Smooth muscle cell (in vitro differentiated cells): Measurements from ENCODE around the gene CDIP1. TPM values are rescaled to one million over a fixed set of nuclear protein-coding genes. Genes with fewer than 3 reads are reported as not detected.

Source experiments
- DNase-seq: peaks from one replicate; lab custom pipeline; 2025; ENCODE audit not compliant: unreplicated experiment; lab: John Stamatoyannopoulos, UW
- H2AFZ ChIP-seq: fragments of 200-600 bp; sonication (generic); 2 replicates; pipeline ENCODE4 v1.6.0; 2016; ENCODE audit warnings: antibody characterized with exemption, low read depth, mild to moderate bottlenecking
- H3F3A ChIP-seq: fragments of 200-600 bp; sonication (generic); 2 replicates; pipeline ENCODE4 v1.6.0; 2017; ENCODE audit warnings: antibody characterized with exemption, low read depth
- H3K27ac ChIP-seq: fragments of 200-600 bp; sonication (generic); 2 replicates; pipeline ENCODE4 v1.5.1; 2016; ENCODE audit warnings: low read depth, mild to moderate bottlenecking
- H3K27me3 ChIP-seq: fragments of 200-600 bp; sonication (generic); 2 replicates; pipeline ENCODE4 v1.6.1; 2016; ENCODE audit warnings: low read depth, mild to moderate bottlenecking
- H3K36me3 ChIP-seq: fragments of 200-600 bp; sonication (generic); 2 replicates; pipeline ENCODE4 v1.5.1; 2016; ENCODE audit warnings: low read depth
- H3K4me1 ChIP-seq: fragments of 200-600 bp; sonication (generic); 2 replicates; pipeline ENCODE4 v1.5.1; 2016; ENCODE audit warnings: low read depth
- H3K4me2 ChIP-seq: fragments of 200-600 bp; sonication (generic); 2 replicates; pipeline ENCODE4 v1.6.0; 2016; ENCODE audit warnings: mild to moderate bottlenecking
- H3K4me3 ChIP-seq: fragments of 200-600 bp; sonication (generic); 2 replicates; pipeline ENCODE4 v1.5.1; 2016; ENCODE audit warnings: mild to moderate bottlenecking
- H3K79me2 ChIP-seq: fragments of 200-600 bp; sonication (generic); 2 replicates; pipeline ENCODE4 v1.6.0; 2016; ENCODE audit warnings: low read depth, mild to moderate bottlenecking
- H3K9ac ChIP-seq: fragments of 200-600 bp; sonication (generic); 2 replicates; pipeline ENCODE4 v1.6.0; 2016; ENCODE audit warnings: low read depth
- H3K9me3 ChIP-seq: fragments of 200-600 bp; sonication (generic); replicated peaks from 2 replicates; pipeline ENCODE4 v1.5.1; 2016; ENCODE audit warnings: low read depth
- H4K20me1 ChIP-seq: fragments of 200-600 bp; sonication (generic); 2 replicates; pipeline ENCODE4 v1.6.0; 2016; ENCODE audit warnings: low read depth
- CTCF ChIP-seq: fragments of 200-600 bp; sonication (generic); IDR thresholded peaks from 2 replicates; pipeline ENCODE4 v1.5.1; 2017; ENCODE audit warnings: borderline replicate concordance, mild to moderate bottlenecking, antibody characterized with exemption; ENCODE audit not compliant: insufficient read depth, poor library complexity, severe bottlenecking
- WGBS: methylation state at CpG from one replicate; pipeline ENCODE4 v1.1.7; 2016; ENCODE audit warnings: low lambda C conversion rate; 5-methylcytosine and 5-hydroxymethylcytosine counted together
- polyA plus RNA-seq: library from polyadenylated mRNA; unstranded; fragments of >200 nt; fragmentation: Nextera tagmentation; extraction: Ambion mirVana; gene quantifications from 2 replicates; pipeline ENCODE4 v1.2.1, GENCODE V29; 2016
- total RNA-seq: library from RNA; depleted of rRNA; stranded (reverse); fragments of >200 nt; gene quantifications from 2 replicates; pipeline ENCODE4 v1.2.3, GENCODE V29; 2014

CDIP1 gene
- total and polyA plus RNA-seq, 2 experiments from 2014 or later: 19.7 to 36.9 TPM

- Histone ChIP-seq H3K27me3 (no peaks in the 10 kb centered on the region), H3K36me3 (no peaks in the 10 kb centered on the region), H2AFZ (peak overlapping the region; percentile 86), H3K4me2 (peak overlapping the region; percentile 96), H3F3A (no peaks in the 10 kb centered on the region), H3K79me2 (peaks cover 36% of the 10 kb centered on the region), H3K9ac (peak overlapping the region; percentile 87), H3K4me1 (peaks cover 10% of the 10 kb centered on the region), H3K9me3 (no peaks in the 10 kb centered on the region), H3K4me3 (peak overlapping the region; percentile 91), H3K27ac (no peak overlapping the region), H4K20me1 (peaks cover 32% of the 10 kb centered on the region)
- 10% methylated on average over 61 of the region's 75 CpGs for WGBS
- no peak for DNase-seq
- TF ChIP-seq CTCF: no peak
These were observed 913 bp downstream of the CDIP1 start for GRCh38 chr16:4537376-4538343.

- H4K20me1 ChIP-seq: peaks cover 43% of the 10 kb centered on the region
- no peaks in the 10 kb centered on the region for H3K36me3 ChIP-seq
- H3K4me1 ChIP-seq: peaks cover 10% of the 10 kb centered on the region
- no peaks in the 10 kb centered on the region for H3K27me3 ChIP-seq
- 90% methylated on average over 15 of the region's 15 CpGs for WGBS
- no peak for DNase-seq
- H3K27ac ChIP-seq: no peak overlapping the region
- no peaks in the 10 kb centered on the region for H3K9me3 ChIP-seq
- H2AFZ ChIP-seq: no peak overlapping the region
- peak overlapping the region; percentile 96 for H3K4me2 ChIP-seq
- H3K79me2 ChIP-seq: peaks cover 36% of the 10 kb centered on the region
- no peak for TF ChIP-seq CTCF
- H3F3A ChIP-seq: no peaks in the 10 kb centered on the region
- peak overlapping the region; percentile 91 for H3K4me3 ChIP-seq
- H3K9ac ChIP-seq: no peak overlapping the region
These were observed 2.0 kb downstream of the CDIP1 start for GRCh38 chr16:4536391-4537106.

- Histone ChIP-seq H3K4me3 (no peak overlapping the region), H3K27ac (no peak overlapping the region), H2AFZ (no peak overlapping the region), H3K9me3 (no peaks in the 10 kb centered on the region), H3K4me1 (peaks cover 10% of the 10 kb centered on the region), H3K9ac (no peak overlapping the region), H3K27me3 (no peaks in the 10 kb centered on the region), H3K79me2 (peaks cover 36% of the 10 kb centered on the region), H3F3A (no peaks in the 10 kb centered on the region), H3K4me2 (no peak overlapping the region), H3K36me3 (no peaks in the 10 kb centered on the region), H4K20me1 (peaks cover 51% of the 10 kb centered on the region)
- no peak for DNase-seq
- WGBS: 89% methylated on average over 7 of the region's 7 CpGs
- no peak for TF ChIP-seq CTCF
These were observed 2.9 kb downstream of the CDIP1 start for GRCh38 chr16:4535627-4536108.
